ENCODE results near the gene TMCO5A.

TMCO5A gene

GRCh38 chr15:37973856-37974255 is 39.4 kb downstream of the TMCO5A start:
- no peak for TF ChIP-seq CTCF (IDR thresholded peaks at IDR 0.05; ENCODE audit: extremely low read depth, missing control alignments)
- no peak for DNase-seq (ENCODE audit: low spot score)

GRCh38 chr15:37978231-37978630 is 43.8 kb downstream of the TMCO5A start:
- TF ChIP-seq CTCF (IDR thresholded peaks at IDR 0.05; ENCODE audit: extremely low read depth, missing control alignments) = no peak
- DNase-seq (ENCODE audit: low spot score) = no peak

- TF ChIP-seq CTCF (IDR thresholded peaks at IDR 0.05; ENCODE audit: extremely low read depth, missing control alignments) = no peak
- DNase-seq (ENCODE audit: low spot score) = no peak
These were observed 45.4 kb downstream of the TMCO5A start for GRCh38 chr15:37979671-37980409.

DNA sequence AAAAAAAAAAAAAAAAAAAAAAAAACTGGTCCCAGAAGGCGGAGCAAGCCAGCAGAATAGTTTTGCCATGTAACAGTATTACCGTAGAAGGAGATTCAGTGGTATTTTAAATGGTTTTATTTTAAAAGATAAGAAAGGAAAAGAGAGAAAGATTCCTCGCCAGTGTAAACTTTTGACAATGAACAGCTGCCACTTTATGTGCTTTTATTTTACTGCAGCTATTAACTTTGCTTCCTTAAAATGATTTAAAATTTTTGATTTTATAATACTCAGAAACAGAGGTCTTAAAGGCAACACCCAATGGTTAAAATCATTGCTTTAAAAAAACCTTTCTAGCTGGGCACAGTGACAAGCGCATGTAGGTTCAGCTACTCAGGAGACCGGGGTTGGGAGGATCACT is 46.8 kb downstream of the TMCO5A start:
- no peak for DNase-seq (ENCODE audit: low spot score)
- TF ChIP-seq CTCF (IDR thresholded peaks at IDR 0.05; ENCODE audit: extremely low read depth, missing control alignments) = no peak

GRCh38 chr15:37981775-37982174 is 47.3 kb downstream of the TMCO5A start:
- DNase-seq (ENCODE audit: low spot score) = no peak
- no peak for TF ChIP-seq CTCF (IDR thresholded peaks at IDR 0.05; ENCODE audit: extremely low read depth, missing control alignments)

- TF ChIP-seq CTCF (IDR thresholded peaks at IDR 0.05; ENCODE audit: extremely low read depth, missing control alignments) = no peak
- DNase-seq (ENCODE audit: low spot score) = no peak
These were observed 49.9 kb downstream of the TMCO5A start for GRCh38 chr15:37984368-37984767.

GRCh38 chr15:37995461-37996347 is 61.3 kb downstream of the TMCO5A start:
- DNase-seq (ENCODE audit: low spot score) = peak; percentile 45
- TF ChIP-seq CTCF (IDR thresholded peaks at IDR 0.05; ENCODE audit: extremely low read depth, missing control alignments) = peak; percentile 32

Measured in GM20000 (cell line).